PFSK-1 (cell line): ENCODE results near the gene PPL.

Source experiments
- FOXP2 ChIP-seq: optimal IDR thresholded peaks from 2 replicates; pipeline ENCODE3; 2011; ENCODE audit warnings: borderline replicate concordance, control low read depth, inconsistent platforms; ENCODE audit not compliant: insufficient read depth; ENCODE audit errors: extremely low read length, extremely low read depth
- POLR2AphosphoS5 ChIP-seq: IDR thresholded peaks from 2 replicates; pipeline ENCODE4 v1.6.1; 2012; ENCODE audit warnings: low read depth, mild to moderate bottlenecking, control low read depth, low read length, moderate library complexity
- SIN3A ChIP-seq: IDR thresholded peaks from 2 replicates; pipeline ENCODE4 v1.6.1; 2012; ENCODE audit warnings: mild to moderate bottlenecking, low read length, moderate library complexity, borderline replicate concordance; ENCODE audit not compliant: insufficient read depth
- TAF1 ChIP-seq: IDR thresholded peaks from 2 replicates; pipeline ENCODE4 v1.6.1; 2012; ENCODE audit warnings: low read length, control low read depth, borderline replicate concordance; ENCODE audit not compliant: insufficient read depth
- TF ChIP-seq, protein P1 (sequence below), 2 experiments: IDR thresholded peaks; 2 replicates each; pipeline versions ENCODE4 v1.6.1 to v1.8.0; 2011 to 2012; ENCODE audit warnings: low read depth in 2 of 2, low read length in 2 of 2, control low read depth in 1 of 2, inconsistent platforms in 1 of 2, mild to moderate bottlenecking in 1 of 2, moderate library complexity in 1 of 2; ENCODE audit not compliant: insufficient read depth in 1 of 2

PPL gene

DNA sequence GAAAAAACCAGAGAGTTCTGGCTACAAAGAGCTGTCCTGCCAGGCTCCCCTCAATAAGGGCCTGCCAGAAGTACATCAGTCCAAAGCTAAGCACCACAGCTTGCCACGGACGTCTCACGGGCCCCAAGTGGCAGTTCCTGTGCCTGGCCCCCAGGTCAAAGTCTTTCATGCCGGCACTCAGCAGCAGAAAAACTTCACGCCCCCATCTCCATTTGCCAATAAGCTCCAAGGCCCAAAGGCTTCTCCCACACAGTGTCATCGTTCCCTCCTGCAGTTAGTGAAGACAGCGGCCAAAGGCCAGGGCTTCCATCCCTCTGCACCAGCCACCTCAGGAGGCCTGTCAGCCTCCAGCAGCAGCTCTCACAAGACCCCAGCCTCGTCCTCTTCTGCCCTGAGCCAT lies 62.3 kb downstream of the PPL start:
- no peak for TF ChIP-seq SIN3A
- TF ChIP-seq POLR2AphosphoS5, result no peak
- TF ChIP-seq TAF1, result no peak
- TF ChIP-seq FOXP2, result no peak
- TF ChIP-seq, protein P1, sequence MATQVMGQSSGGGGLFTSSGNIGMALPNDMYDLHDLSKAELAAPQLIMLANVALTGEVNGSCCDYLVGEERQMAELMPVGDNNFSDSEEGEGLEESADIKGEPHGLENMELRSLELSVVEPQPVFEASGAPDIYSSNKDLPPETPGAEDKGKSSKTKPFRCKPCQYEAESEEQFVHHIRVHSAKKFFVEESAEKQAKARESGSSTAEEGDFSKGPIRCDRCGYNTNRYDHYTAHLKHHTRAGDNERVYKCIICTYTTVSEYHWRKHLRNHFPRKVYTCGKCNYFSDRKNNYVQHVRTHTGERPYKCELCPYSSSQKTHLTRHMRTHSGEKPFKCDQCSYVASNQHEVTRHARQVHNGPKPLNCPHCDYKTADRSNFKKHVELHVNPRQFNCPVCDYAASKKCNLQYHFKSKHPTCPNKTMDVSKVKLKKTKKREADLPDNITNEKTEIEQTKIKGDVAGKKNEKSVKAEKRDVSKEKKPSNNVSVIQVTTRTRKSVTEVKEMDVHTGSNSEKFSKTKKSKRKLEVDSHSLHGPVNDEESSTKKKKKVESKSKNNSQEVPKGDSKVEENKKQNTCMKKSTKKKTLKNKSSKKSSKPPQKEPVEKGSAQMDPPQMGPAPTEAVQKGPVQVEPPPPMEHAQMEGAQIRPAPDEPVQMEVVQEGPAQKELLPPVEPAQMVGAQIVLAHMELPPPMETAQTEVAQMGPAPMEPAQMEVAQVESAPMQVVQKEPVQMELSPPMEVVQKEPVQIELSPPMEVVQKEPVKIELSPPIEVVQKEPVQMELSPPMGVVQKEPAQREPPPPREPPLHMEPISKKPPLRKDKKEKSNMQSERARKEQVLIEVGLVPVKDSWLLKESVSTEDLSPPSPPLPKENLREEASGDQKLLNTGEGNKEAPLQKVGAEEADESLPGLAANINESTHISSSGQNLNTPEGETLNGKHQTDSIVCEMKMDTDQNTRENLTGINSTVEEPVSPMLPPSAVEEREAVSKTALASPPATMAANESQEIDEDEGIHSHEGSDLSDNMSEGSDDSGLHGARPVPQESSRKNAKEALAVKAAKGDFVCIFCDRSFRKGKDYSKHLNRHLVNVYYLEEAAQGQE (IDR thresholded peaks at IDR 0.05; ENCODE audit: insufficient read depth in 1 of 2, low read depth in 2 of 2, low read length in 2 of 2), result no peak

DNA sequence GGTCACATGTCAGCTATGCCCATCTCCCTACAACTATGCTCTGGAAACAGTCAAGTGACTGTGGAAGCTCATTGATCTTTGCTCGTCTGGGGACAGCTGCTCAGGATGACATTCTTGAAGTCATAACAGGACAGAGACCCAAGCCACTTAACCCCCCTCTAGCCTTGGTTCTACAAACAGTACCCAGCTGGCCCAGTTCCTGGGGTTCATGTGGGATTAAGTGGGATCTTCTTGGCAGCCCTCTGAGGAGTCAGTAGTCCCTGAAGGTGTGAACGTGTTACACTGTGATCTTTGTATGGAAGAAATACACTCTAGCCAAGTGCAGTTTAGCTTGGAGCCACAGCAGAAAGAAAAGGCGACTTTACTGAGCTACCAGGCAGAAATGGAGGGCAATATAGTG lies 63.9 kb downstream of the PPL start:
- TF ChIP-seq TAF1 (no peak), POLR2AphosphoS5 (no peak), FOXP2 (no peak), SIN3A (no peak)
- TF ChIP-seq, protein P1 (IDR thresholded peaks at IDR 0.05; ENCODE audit: insufficient read depth in 1 of 2, low read depth in 2 of 2, low read length in 2 of 2), result no peak

GRCh38 chr16:4871071-4871470 lies 65.9 kb downstream of the PPL start:
- no peak for TF ChIP-seq FOXP2
- TF ChIP-seq TAF1, result no peak
- TF ChIP-seq SIN3A, result no peak
- no peak for TF ChIP-seq POLR2AphosphoS5

DNA sequence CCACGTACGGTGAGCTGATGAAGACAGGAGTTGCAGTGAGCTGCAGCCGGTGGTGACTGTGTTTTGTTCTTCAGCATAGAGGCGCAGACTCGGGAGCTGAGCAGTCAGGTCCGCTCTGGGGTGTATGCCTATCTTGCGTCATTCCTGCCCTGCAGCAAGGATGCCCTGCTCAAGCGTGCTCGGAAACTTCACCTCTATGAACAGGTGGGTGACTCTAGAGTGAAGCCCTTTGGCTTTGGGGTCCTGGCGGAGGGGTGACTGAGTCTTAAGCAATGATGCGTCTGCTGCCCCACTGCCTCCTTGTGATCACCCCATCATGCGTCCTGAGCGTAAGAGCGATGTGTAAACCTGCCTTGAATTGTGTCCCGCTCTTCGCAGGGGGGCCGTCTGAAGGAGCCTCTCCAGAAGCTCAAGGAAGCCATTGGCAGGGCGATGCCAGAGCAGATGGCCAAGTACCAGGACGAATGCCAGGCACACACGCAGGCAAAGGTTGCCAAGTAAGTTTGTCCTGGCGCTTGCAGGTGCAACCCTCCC lies 66.7 kb downstream of the PPL start:
- no peak for TF ChIP-seq FOXP2
- no peak for TF ChIP-seq TAF1
- TF ChIP-seq, protein P1 (IDR thresholded peaks at IDR 0.05; ENCODE audit: insufficient read depth in 1 of 2, low read depth in 2 of 2, low read length in 2 of 2), result no peak
- TF ChIP-seq SIN3A, result no peak
- no peak for TF ChIP-seq POLR2AphosphoS5

DNA sequence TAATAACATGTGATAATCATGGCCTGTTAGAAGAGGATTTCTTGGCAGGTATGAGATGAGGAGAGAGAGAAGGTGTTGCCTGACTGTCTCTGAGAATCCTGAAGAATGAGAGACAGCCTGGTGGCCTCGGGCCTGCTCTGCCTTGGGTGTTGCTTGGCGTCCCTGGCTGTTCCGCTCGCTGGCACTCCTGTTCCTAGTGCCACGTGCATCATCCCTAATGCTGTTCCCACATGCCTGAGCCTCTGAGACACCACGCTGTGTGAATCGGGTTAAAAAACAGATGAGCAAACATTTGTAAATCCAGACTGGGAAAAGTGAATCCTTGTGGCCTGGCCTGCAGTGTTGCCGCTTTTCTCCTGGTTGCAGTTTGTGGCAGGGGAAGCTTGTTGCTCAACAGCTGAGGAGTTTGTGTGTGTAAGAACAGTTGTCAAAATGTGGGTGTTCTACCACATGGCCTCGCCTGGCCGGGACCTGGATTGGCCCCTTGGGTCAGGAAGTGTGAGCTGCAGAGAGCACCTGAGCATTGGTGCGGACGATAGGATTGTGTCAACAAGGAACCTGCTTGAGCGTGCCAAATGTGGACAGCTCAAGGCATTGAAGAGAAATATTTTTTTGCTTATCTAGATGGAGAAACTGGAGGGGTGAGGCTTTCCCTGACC lies 67.7 kb downstream of the PPL start:
- TF ChIP-seq TAF1, result no peak

- no peak for TF ChIP-seq SIN3A
- TF ChIP-seq TAF1, result no peak
- no peak for TF ChIP-seq FOXP2
- TF ChIP-seq, protein P1 (IDR thresholded peaks at IDR 0.05; ENCODE audit: insufficient read depth in 1 of 2, low read depth in 2 of 2, low read length in 2 of 2), result no peak
- no peak for TF ChIP-seq POLR2AphosphoS5
These were observed 68.4 kb downstream of the PPL start for GRCh38 chr16:4868535-4868934.
